Gastroesophageal sphincter (tissue), 3 donors: Measurements from ENCODE around the gene TMEM154.

Experiments
- POLR2A ChIP-seq, 2 donors: fragments of 450-650 bp; IDR thresholded peaks; one replicate each; pipeline ENCODE4 v1.6.1; 2017; ENCODE audit warnings: antibody characterized with exemption in 2 of 2, mild to moderate bottlenecking in 2 of 2, moderate library complexity in 1 of 2
- TF ChIP-seq, protein P1 (sequence below), 4 experiments: fragments of 200-600 bp in 2 of 4; fragments of 450-650 bp in 2 of 4; sonication (generic) in 1 of 4; IDR thresholded peaks; one replicate each; pipeline ENCODE4 v1.5.1; 2017 to 2019; ENCODE audit warnings: antibody characterized with exemption in 4 of 4, mild to moderate bottlenecking in 2 of 4, moderate library complexity in 2 of 4

DNA sequence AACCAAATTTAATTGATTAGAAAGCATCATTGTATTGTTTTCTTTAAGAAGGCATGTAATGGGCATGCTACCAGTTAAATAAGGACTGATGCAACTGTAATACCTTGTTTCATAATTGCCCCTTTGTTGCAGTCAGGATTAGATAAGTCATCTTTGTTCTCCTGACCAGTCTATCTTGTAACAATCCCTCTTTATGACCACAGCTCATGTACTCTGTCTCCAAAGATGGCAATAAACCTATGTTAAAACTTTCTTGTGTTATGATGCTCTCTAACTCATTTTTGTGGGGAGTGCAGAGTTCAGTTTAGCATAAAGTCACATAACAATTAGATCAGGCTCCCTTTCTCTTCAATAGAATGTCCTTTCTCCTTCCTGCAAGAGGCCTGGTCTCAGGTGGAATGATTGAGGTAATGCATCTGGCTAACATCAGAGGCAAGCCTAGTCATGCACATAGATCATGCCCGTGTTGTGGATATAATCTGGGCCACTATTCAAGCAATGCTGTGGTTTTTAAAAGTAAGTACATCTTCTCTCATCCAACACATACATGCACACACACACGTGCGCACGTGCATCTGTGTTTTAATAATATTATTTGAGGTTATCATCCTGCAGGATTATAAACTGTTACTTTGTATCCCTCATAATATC, 45.6 kb downstream of the TMEM154 start:
- TF ChIP-seq POLR2A (IDR thresholded peaks at IDR 0.05), result no peak
- TF ChIP-seq, protein P1, sequence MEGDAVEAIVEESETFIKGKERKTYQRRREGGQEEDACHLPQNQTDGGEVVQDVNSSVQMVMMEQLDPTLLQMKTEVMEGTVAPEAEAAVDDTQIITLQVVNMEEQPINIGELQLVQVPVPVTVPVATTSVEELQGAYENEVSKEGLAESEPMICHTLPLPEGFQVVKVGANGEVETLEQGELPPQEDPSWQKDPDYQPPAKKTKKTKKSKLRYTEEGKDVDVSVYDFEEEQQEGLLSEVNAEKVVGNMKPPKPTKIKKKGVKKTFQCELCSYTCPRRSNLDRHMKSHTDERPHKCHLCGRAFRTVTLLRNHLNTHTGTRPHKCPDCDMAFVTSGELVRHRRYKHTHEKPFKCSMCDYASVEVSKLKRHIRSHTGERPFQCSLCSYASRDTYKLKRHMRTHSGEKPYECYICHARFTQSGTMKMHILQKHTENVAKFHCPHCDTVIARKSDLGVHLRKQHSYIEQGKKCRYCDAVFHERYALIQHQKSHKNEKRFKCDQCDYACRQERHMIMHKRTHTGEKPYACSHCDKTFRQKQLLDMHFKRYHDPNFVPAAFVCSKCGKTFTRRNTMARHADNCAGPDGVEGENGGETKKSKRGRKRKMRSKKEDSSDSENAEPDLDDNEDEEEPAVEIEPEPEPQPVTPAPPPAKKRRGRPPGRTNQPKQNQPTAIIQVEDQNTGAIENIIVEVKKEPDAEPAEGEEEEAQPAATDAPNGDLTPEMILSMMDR (IDR thresholded peaks at IDR 0.05), result no peak
